Uterus (tissue), 4 donors: ENCODE results near the gene SIT1. TPM values are rescaled to one million over a fixed set of nuclear protein-coding genes. Genes with fewer than 3 reads are reported as not detected.

Experiments used
- DNase-seq, 2 donors: peaks; one replicate each; pipeline ENCODE4 v3.0.0-alpha.2; 2019 to 2020
- H3K27ac ChIP-seq, 2 donors: fragments of 200-600 bp; sonication (generic); 1 replicate in 1 of 2; 2 replicates in 1 of 2; pipeline ENCODE4 v1.5.1; 2016 to 2018
- H3K27me3 ChIP-seq, 2 donors: fragments of 200-600 bp; sonication (generic); one replicate each; pipeline ENCODE4 v1.5.1; 2018 to 2019; ENCODE audit warnings: control low read depth in 1 of 2
- H3K36me3 ChIP-seq, 2 donors: fragments of 200-600 bp; sonication (generic); one replicate each; pipeline ENCODE4 v1.5.1; 2019; ENCODE audit warnings: control low read depth in 1 of 2
- H3K4me1 ChIP-seq, 2 donors: fragments of 200-600 bp; sonication (generic); one replicate each; pipeline ENCODE4 v1.5.1; 2018 to 2019; ENCODE audit warnings: control low read depth in 1 of 2
- H3K4me3 ChIP-seq, 2 donors: fragments of 200-600 bp; sonication (generic); 1 replicate in 1 of 2; 2 replicates in 1 of 2; pipeline ENCODE4 v1.5.1; 2018 to 2019; ENCODE audit warnings: mild to moderate bottlenecking in 1 of 2
- H3K9me3 ChIP-seq, 2 donors: fragments of 200-600 bp; sonication (generic); one replicate each; pipeline ENCODE4 v1.5.1; 2019; ENCODE audit warnings: control low read depth in 1 of 2
- POLR2A ChIP-seq, 2 donors: fragments of 450-650 bp; IDR thresholded peaks; one replicate each; pipeline ENCODE4 v1.6.1; 2016; ENCODE audit warnings: antibody characterized with exemption in 2 of 2, mild to moderate bottlenecking in 1 of 2, moderate library complexity in 1 of 2
- intact Hi-C: fragments of 100-400 bp; cut with DNase I; formaldehyde crosslinking; loops from one replicate; pipeline ENCODE4 v1.15.1; 2023; ENCODE audit warnings: low total_unique reads
- total RNA-seq, 4 donors: library from RNA; depleted of rRNA in 3 of 4; stranded (reverse); fragments of >200 nt in 3 of 4; gene quantifications; one replicate each; pipeline versions ENCODE4 v1.1.0 to v1.2.4, GENCODE V29; 2014 to 2023
- TF ChIP-seq, protein P1 (sequence below), 4 experiments: fragments of 200-600 bp in 2 of 4; fragments of 450-650 bp in 2 of 4; sonication (generic) in 2 of 4; IDR thresholded peaks; one replicate each; pipeline ENCODE4 v1.5.1; 2016 to 2019; ENCODE audit warnings: antibody characterized with exemption in 4 of 4, mild to moderate bottlenecking in 2 of 4, moderate library complexity in 1 of 4
- donor health status: DM: yes; HTN: yes; CAD: no.

The SIT1 gene
- total RNA-seq, 4 donors from 2014 or later: 0.21 to 0.51 TPM; not detected in 2

GRCh38 chr9:35659340-35659739 is 8.6 kb upstream of the SIT1 start:
- DNase-seq: peak in 1 of 2 donors; percentile 32
- Histone ChIP-seq H3K27me3 (no peaks in the 10 kb centered on the region), H3K36me3 (no peaks in the 10 kb centered on the region), H3K9me3 (no peaks in the 10 kb centered on the region), H3K4me1 (peaks cover 0 to 6% of the 10 kb centered on the region in 2 donors), H3K4me3 (peak overlapping the region; percentile 82 to 100), H3K27ac (peak overlapping the region; percentile 96 to 99)
- TF ChIP-seq, protein P1, sequence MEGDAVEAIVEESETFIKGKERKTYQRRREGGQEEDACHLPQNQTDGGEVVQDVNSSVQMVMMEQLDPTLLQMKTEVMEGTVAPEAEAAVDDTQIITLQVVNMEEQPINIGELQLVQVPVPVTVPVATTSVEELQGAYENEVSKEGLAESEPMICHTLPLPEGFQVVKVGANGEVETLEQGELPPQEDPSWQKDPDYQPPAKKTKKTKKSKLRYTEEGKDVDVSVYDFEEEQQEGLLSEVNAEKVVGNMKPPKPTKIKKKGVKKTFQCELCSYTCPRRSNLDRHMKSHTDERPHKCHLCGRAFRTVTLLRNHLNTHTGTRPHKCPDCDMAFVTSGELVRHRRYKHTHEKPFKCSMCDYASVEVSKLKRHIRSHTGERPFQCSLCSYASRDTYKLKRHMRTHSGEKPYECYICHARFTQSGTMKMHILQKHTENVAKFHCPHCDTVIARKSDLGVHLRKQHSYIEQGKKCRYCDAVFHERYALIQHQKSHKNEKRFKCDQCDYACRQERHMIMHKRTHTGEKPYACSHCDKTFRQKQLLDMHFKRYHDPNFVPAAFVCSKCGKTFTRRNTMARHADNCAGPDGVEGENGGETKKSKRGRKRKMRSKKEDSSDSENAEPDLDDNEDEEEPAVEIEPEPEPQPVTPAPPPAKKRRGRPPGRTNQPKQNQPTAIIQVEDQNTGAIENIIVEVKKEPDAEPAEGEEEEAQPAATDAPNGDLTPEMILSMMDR (IDR thresholded peaks at IDR 0.05): no peak
- TF ChIP-seq POLR2A (IDR thresholded peaks at IDR 0.05): peak in 1 of 2 donors; percentile 19
- intact Hi-C loops: loop anchor here (5.0 kb wide), 1 partner anchor 73 kb away; the partner anchor contains the start of genes CREB3 and TLN1

GRCh38 chr9:35658968-35659220 is 8.2 kb upstream of the SIT1 start:
- no peak for TF ChIP-seq POLR2A (IDR thresholded peaks at IDR 0.05)
- TF ChIP-seq, protein P1 (IDR thresholded peaks at IDR 0.05): no peak
- intact Hi-C loops: loop anchor here (5.0 kb wide), 1 partner anchor 73 kb away; the partner anchor contains the start of genes CREB3 and TLN1
- Histone ChIP-seq H3K4me3 (peak overlapping the region; percentile 82 to 100), H3K27me3 (no peaks in the 10 kb centered on the region), H3K36me3 (no peaks in the 10 kb centered on the region), H3K9me3 (no peaks in the 10 kb centered on the region), H3K27ac (peak overlapping the region; percentile 96 to 99), H3K4me1 (peaks cover 0 to 6% of the 10 kb centered on the region in 2 donors)
- DNase-seq: peak; percentile 53 to 54

DNA sequence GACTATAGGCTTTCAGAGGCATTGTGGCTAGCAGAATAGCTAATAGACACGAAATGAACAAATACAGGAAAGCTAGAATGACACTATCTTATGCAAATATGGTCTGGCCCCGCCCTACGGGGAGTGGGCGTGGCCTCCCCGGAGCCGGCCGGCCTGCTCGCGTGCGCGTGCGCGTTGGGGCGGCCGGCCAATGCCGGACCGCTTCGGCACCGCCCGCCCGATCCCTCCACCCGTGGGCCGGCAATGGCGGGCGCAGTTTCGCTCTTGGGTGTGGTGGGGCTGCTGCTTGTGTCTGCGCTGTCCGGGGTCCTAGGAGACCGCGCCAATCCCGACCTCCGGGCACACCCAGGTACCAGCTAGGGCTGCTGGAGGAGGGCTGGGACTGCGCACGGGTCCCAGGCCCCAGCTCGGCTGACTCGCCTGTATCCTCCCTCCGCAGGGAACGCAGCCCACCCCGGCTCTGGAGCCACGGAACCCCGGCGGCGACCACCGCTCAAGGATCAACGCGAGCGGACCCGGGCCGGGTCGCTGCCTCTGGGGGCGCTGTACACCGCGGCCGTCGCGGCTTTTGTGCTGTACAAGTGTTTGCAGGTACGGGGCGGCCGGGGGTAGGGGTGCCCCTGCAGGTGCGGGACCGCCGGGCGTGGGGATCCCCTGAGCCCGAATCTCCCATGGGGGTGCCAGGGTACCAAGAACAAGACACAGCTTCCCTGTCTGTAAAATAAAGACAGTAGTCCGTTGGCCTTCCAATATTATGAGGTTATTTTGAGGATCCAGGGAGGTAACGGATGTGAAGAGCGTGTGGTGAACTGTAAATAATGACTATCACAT is 7.6 kb upstream of the SIT1 start, which contains the start of gene CCDC107:
TSS of gene CCDC107 (plus strand) at position 156 of the 831 bp plus-strand sequence. CDS start at position 244, 88 bp downstream.
- no peaks in the 10 kb centered on the region for H3K27me3 ChIP-seq
- peaks cover 0 to 6% of the 10 kb centered on the region in 2 donors for H3K4me1 ChIP-seq
- DNase-seq: peak; percentile 81 to 86
- peak within 1 kb of the TSS; percentile 96 to 99 for H3K27ac ChIP-seq
- peak within 1 kb of the TSS; percentile 82 to 100 for H3K4me3 ChIP-seq
- intact Hi-C loops: loop anchor here (5.0 kb wide), 1 partner anchor 74 kb away; the partner anchor contains the start of genes CREB3 and TLN1
- no peaks in the 10 kb centered on the region for H3K36me3 ChIP-seq
- no peaks in the 10 kb centered on the region for H3K9me3 ChIP-seq
- TF ChIP-seq, protein P1 (IDR thresholded peaks at IDR 0.05): peak; percentile 43 to 68 (median 64)
- TF ChIP-seq POLR2A (IDR thresholded peaks at IDR 0.05): peak; percentile 95 to 98

DNA sequence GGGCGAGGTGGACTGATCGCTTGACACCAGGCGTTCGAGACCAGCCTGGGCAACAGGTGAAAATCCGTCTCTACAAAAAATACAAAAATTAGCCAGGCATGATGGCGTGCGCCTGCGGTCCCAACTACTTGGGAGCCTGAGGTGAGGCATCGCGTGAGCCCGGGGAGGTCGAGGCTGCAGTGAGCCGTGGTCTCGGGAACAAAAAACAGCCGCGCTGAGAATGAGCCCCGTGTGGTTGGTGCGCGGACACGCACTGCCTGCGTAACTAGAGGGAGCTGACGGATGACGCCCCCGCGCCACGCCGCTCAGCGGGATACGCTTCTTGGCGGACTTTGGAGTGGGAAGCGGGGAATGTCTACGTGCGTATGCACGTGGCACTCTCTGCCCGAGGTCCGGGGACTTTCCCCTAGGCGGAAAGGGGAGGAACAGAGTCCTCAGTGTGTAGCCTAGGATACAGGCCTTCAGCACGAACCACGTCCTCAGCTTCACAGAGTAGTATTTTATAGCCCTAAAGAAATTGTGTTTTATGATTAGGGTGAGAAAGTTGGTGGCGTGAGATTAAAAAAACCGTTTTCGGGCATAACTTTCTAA is 6.9 kb upstream of the SIT1 start, which contains the start of gene RMRP:
TSS of gene RMRP (minus strand) at position 474 of the 591 bp plus-strand sequence.
- DNase-seq: peak; percentile 97 to 98
- Histone ChIP-seq H3K4me1 (peaks cover 0 to 6% of the 10 kb centered on the region in 2 donors), H3K9me3 (no peaks in the 10 kb centered on the region), H3K4me3 (peak within 1 kb of the TSS; percentile 82 to 100), H3K27me3 (no peaks in the 10 kb centered on the region), H3K36me3 (no peaks in the 10 kb centered on the region), H3K27ac (peak within 1 kb of the TSS; percentile 96 to 99)
- TF ChIP-seq, protein P1 (IDR thresholded peaks at IDR 0.05): peak; percentile 33 to 73 (median 46)
- TF ChIP-seq POLR2A (IDR thresholded peaks at IDR 0.05): peak; percentile 85 to 86
- intact Hi-C loops: loop anchor here (5.0 kb wide), 1 partner anchor 75 kb away; the partner anchor contains the start of genes CREB3 and TLN1
